DOHH2 (cell line): Measurements from ENCODE around the gene WNT3A.
"Not testable (repeated sequence)": the region's sequence is repeated elsewhere in the genome, so short reads cannot be mapped to it uniquely, and the experiment has no call there.

Source experiments
- H3F3A ChIP-seq: fragments of 200-600 bp; sonication (generic), shearing (Covaris generic); 2 replicates; pipeline ENCODE4 v1.6.0; 2016; ENCODE audit warnings: antibody characterized with exemption, mild to moderate bottlenecking; ENCODE audit not compliant: control insufficient read depth, insufficient read depth
- H3K27ac ChIP-seq: fragments of 200-600 bp; sonication (generic); 2 replicates; pipeline ENCODE4 v1.5.1; 2014; ENCODE audit warnings: low read depth, mild to moderate bottlenecking, low read length, moderate library complexity
- H3K27me3 ChIP-seq: fragments of 200-600 bp; sonication (generic); 2 replicates; pipeline ENCODE4 v1.6.1; 2014; ENCODE audit warnings: mild to moderate bottlenecking, low read length, mixed read lengths; ENCODE audit not compliant: control insufficient read depth
- H3K36me3 ChIP-seq: fragments of 200-600 bp; sonication (generic); 2 replicates; pipeline ENCODE4 v1.6.1; 2014; ENCODE audit warnings: mild to moderate bottlenecking, low read length, moderate library complexity, mixed read lengths; ENCODE audit not compliant: control insufficient read depth
- H3K4me1 ChIP-seq: fragments of 200-600 bp; sonication (generic); 2 replicates; pipeline ENCODE4 v1.6.1; 2014; ENCODE audit warnings: mild to moderate bottlenecking, low read length, mixed read lengths; ENCODE audit not compliant: control insufficient read depth
- H3K4me2 ChIP-seq: fragments of 200-600 bp; sonication (generic); 2 replicates; pipeline ENCODE4 v1.6.0; 2014; ENCODE audit warnings: mild to moderate bottlenecking, low read length, moderate library complexity
- H3K4me3 ChIP-seq: fragments of 200-600 bp; sonication (generic); 2 replicates; pipeline ENCODE4 v1.5.1; 2014; ENCODE audit warnings: mild to moderate bottlenecking, low read length, mixed read lengths
- H3K79me2 ChIP-seq: fragments of 200-600 bp; sonication (generic); 2 replicates; pipeline ENCODE4 v1.6.1; 2014; ENCODE audit warnings: mild to moderate bottlenecking, low read length, mixed read lengths; ENCODE audit not compliant: control insufficient read depth
- H3K9me2 ChIP-seq: fragments of 200-600 bp; sonication (generic); replicated peaks from 2 replicates; pipeline ENCODE4 v1.6.1; 2014; ENCODE audit warnings: mild to moderate bottlenecking, low read length, mixed read lengths; ENCODE audit not compliant: control insufficient read depth
- H3K9me3 ChIP-seq: fragments of 200-600 bp; sonication (generic); 2 replicates; pipeline ENCODE4 v1.6.1; 2014; ENCODE audit warnings: antibody characterized with exemption, low read length, mixed read lengths; ENCODE audit not compliant: control insufficient read depth, insufficient read depth
- H4K20me1 ChIP-seq: fragments of 200-600 bp; sonication (generic); 2 replicates; pipeline ENCODE4 v1.6.0; 2014; ENCODE audit warnings: low read depth, mild to moderate bottlenecking, antibody characterized with exemption, low read length, moderate library complexity; ENCODE audit not compliant: control insufficient read depth, insufficient read depth
- EZH2phosphoT487 ChIP-seq: fragments of 200-600 bp; sonication (generic); IDR thresholded peaks from 2 replicates; pipeline ENCODE4 v1.6.1; 2017; ENCODE audit warnings: borderline replicate concordance, mild to moderate bottlenecking, antibody characterized with exemption, low read length, moderate library complexity, mixed read lengths
- TF ChIP-seq, protein P1 (sequence below): fragments of 200-600 bp; sonication (generic); IDR thresholded peaks from one replicate; pipeline ENCODE4 v1.5.1; 2014; ENCODE audit warnings: antibody characterized with exemption, mild to moderate bottlenecking, low read depth, low read length; ENCODE audit not compliant: poor library complexity, severe bottlenecking

WNT3A gene

DNA sequence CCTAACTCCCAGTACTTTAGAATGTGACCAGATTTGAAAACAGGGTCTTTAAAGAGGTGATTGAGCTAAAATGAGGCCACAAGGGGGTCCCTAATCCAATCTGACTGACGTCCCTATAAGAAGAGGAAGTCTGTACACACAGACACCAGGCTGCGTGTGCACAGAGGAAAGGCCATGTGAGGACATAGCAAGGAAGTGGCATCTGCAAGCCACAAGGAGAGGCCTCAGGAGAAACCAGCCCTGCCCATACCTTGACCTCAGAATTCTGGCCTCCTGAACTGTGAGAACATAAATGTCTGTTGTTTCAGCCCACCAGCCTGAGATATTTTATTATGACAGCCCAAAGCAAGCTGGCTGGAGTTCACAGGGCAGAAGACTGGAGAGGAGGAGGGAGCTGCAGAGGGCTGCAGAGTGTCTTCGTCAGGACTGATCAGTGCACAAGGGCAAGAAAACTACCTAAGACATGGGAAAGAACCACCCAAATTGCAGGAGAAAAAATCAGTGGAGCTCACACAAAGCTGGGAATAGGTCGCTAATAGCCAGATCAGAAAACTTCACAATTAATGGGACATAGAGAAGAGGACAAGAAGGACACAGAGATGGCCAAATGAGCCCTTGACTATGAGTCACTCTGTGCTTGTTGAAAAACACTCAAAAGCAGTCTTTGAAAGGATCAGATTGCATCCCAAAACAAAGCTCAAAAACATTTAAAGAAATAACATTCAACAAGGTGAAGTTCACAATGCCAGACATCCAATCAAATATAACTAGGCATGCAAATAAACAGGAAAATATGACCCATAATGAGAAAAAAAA, 44.9 kb upstream of the WNT3A start:
- Histone ChIP-seq H3K4me1 (no peaks in the 10 kb centered on the region), H3K4me3 (no peak overlapping the region), H3K27me3 (peaks cover 17% of the 10 kb centered on the region), H3K27ac (no peak overlapping the region), H3K9me2 (no peaks in the 10 kb centered on the region), H3K79me2 (no peaks in the 10 kb centered on the region), H3F3A (no peaks in the 10 kb centered on the region), H3K9me3 (no peaks in the 10 kb centered on the region), H3K4me2 (no peak overlapping the region), H3K36me3 (no peaks in the 10 kb centered on the region), H4K20me1 (no peaks in the 10 kb centered on the region)
- no peak for TF ChIP-seq EZH2phosphoT487
- TF ChIP-seq, protein P1, sequence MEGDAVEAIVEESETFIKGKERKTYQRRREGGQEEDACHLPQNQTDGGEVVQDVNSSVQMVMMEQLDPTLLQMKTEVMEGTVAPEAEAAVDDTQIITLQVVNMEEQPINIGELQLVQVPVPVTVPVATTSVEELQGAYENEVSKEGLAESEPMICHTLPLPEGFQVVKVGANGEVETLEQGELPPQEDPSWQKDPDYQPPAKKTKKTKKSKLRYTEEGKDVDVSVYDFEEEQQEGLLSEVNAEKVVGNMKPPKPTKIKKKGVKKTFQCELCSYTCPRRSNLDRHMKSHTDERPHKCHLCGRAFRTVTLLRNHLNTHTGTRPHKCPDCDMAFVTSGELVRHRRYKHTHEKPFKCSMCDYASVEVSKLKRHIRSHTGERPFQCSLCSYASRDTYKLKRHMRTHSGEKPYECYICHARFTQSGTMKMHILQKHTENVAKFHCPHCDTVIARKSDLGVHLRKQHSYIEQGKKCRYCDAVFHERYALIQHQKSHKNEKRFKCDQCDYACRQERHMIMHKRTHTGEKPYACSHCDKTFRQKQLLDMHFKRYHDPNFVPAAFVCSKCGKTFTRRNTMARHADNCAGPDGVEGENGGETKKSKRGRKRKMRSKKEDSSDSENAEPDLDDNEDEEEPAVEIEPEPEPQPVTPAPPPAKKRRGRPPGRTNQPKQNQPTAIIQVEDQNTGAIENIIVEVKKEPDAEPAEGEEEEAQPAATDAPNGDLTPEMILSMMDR: no peak

DNA sequence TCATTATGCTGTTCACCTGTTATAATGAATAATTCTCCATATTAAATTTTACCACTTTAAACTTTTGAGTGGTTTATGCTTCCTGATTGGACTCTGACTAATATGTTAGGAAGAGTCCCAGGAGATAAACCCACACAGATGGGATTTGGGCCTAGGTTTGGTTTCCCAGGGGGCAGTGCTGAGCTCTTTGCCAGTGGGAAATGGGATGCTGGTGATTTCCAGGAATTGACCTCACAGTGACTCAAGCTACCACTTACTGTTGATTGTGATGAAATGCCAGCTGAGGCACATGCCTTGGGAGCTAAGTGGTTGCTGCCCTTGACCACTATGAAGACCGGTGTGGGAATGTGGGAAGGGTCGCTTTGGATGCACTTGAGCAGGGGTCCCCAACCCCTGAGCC, 40.1 kb upstream of the WNT3A start:
- H3K9me3 ChIP-seq, H4K20me1 ChIP-seq, H3K4me1 ChIP-seq, H3K4me3 ChIP-seq, H3K27ac ChIP-seq, H3K27me3 ChIP-seq, H3K9me2 ChIP-seq, H3F3A ChIP-seq, H3K79me2 ChIP-seq, H3K36me3 ChIP-seq, H3K4me2 ChIP-seq: not testable (repeated sequence)

DNA sequence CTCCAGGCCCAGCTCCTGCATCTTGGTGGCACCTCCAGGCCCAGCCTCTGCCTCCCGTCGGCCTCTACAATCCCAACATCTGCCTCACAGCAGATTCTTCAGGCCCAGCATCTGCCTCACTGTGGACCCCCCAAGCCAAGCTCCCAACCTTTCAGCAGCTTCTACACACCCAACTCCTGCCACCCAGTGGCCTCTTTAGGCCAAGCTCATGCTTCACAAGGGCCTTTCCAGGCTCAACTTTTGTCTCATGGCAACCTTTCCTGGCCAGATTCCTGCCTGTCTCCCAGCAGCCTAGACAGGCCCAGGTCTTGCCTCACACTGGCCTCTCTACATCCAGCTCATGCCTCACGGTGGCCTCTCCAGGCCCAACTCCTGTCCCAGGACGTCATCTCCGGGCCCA, 39.0 kb upstream of the WNT3A start:
- H3K9me2 ChIP-seq, H3F3A ChIP-seq, H3K79me2 ChIP-seq, H4K20me1 ChIP-seq, H3K4me2 ChIP-seq, H3K27ac ChIP-seq, H3K9me3 ChIP-seq, H3K36me3 ChIP-seq, H3K4me1 ChIP-seq, H3K27me3 ChIP-seq, H3K4me3 ChIP-seq: not testable (repeated sequence)
- TF ChIP-seq, protein P1: peak; percentile 21

DNA sequence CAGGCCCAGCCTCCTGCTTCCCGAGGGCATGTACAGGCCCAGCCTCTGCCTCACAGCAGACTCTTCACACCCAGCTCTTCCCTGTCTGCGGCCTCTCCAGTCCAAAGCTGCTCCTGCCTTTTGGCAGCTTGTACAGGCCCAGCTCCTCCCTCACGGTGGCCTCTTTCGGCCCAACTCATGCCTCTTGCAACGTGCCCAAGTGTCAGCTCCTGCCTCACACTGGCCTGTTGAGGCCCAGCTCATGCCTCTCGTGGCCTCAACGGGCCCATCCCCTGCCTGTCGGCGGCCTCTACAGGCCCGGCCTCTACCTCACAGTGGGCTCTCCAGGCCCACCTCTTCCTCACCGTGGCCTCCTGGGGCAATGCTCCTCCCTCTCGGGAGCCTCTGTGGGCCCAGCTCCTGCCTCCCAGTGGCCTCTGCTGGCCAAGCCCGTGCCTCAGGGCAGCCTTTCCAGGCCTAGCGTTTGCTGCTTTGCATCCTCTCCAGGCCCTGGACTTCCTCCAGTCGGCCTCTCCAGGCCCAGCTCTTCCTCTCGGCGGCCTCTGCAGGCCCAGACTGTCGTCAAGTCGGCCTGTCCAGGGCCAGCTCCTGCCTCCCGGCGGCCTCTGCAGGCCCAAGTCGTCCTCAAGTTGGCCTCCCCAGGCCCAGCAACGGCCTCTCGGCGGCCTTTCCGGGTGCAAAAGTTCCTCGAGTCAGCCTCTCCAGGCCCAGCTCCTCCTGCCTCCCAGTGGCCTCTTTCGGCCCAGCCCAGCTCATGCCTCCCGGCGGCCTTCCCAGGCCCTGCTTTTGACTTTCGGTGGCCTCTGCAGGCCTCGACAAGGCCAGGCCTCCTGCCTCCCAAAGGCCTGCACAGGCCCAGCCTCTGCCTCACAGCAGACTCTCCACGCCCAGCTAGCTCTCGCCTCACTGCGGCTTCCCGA, 36.5 kb upstream of the WNT3A start:
- not testable (repeated sequence) for H4K20me1 ChIP-seq, H3K9me2 ChIP-seq, H3K4me2 ChIP-seq, H3K79me2 ChIP-seq, H3K36me3 ChIP-seq, H3K9me3 ChIP-seq, H3K4me3 ChIP-seq, H3K27me3 ChIP-seq, H3K27ac ChIP-seq, H3K4me1 ChIP-seq, H3F3A ChIP-seq

DNA sequence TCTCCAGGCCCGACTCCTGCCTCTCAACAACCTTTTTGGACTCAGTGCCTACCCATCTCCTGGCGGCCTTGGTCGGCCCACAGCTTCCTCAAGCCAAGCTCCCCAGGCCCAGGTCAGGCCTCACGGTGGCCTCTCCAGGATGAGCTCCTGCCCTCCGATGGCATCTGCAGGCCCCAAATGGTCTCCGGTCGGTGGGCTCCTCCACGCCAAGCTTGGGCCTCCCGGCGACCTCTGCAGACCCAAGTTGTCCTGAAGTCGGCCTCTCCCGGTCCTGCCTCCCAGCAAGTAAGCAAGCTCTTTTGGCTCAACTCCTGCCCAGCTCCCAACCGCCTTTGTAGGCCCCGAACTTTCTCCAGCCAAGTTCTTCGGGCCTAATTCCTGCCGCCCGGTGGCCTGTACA, 35.6 kb upstream of the WNT3A start:
- not testable (repeated sequence) for H4K20me1 ChIP-seq, H3K27me3 ChIP-seq, H3K36me3 ChIP-seq, H3F3A ChIP-seq, H3K27ac ChIP-seq, H3K9me3 ChIP-seq, H3K79me2 ChIP-seq, H3K4me2 ChIP-seq, H3K9me2 ChIP-seq, H3K4me3 ChIP-seq, H3K4me1 ChIP-seq

DNA sequence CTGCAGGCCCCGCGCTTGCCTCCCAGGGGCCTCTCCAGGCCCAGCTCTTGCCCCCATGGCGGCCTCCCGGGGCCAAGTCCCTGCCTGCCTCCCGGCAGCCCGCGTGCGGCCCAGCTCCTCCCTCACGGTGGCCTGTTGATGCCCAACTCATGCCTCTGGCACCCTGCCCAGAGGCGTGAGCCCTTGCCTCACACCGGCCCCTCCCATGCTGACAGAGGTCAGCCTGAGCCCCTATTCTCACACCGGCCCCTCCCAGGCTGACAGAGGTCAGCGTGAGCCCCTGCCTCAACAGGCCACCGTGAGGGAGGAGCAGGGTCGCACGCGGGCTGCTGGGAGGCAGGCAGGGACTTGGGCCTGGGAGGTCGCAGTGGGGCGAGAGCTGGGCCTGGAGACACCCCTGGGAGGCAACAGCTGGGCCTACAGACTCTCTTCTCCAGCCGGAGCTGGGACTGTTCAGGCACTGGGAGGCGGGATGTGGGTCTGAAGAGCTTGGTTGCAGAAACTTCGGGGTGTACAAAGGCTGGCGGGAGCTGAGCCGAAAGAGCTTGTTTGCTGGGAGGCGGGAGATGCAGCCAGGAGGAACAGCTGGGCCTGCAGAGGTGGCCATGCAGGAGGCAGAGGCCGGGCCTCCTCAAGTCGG, 35.0 kb upstream of the WNT3A start:
- not testable (repeated sequence) for H3K27me3 ChIP-seq, H4K20me1 ChIP-seq, H3K36me3 ChIP-seq, H3K27ac ChIP-seq, H3K9me2 ChIP-seq, H3F3A ChIP-seq, H3K79me2 ChIP-seq, H3K4me1 ChIP-seq, H3K4me2 ChIP-seq, H3K9me3 ChIP-seq, H3K4me3 ChIP-seq
